NCI-H1417 (cell line): ENCODE results near the gene UPF1.
A peak's percentile ranks its signal among the peaks of the same experiment; 100 is the strongest.

Source experiments
- DNase-seq, 3 experiments: peaks; one replicate each; lab custom pipeline; 2025; lab: John Stamatoyannopoulos, UW

UPF1 gene

GRCh38 chr19:18875726-18876125 is 44.0 kb downstream of the UPF1 start:
- no peak for DNase-seq

GRCh38 chr19:18876865-18877264 is 45.1 kb downstream of the UPF1 start:
- DNase-seq = no peak

GRCh38 chr19:18878058-18878797 is 46.5 kb downstream of the UPF1 start:
- no peak for DNase-seq

- DNase-seq = no peak
Observed at GRCh38 chr19:18878858-18879578, 47.3 kb downstream of the UPF1 start.

- peak in 2 of 3 experiments; percentile 18 to 31 for DNase-seq
Observed at GRCh38 chr19:18879579-18880373, 48.0 kb downstream of the UPF1 start.

- no peak for DNase-seq
Observed at GRCh38 chr19:18881491-18881890, 49.7 kb downstream of the UPF1 start.

GRCh38 chr19:18883526-18884304 is 52.0 kb downstream of the UPF1 start:
- DNase-seq = no peak

- DNase-seq = no peak
Observed at GRCh38 chr19:18886972-18887371, 55.2 kb downstream of the UPF1 start.

- no peak for DNase-seq
Observed at GRCh38 chr19:18889949-18890745, 58.4 kb downstream of the UPF1 start.

- DNase-seq = no peak
Observed at GRCh38 chr19:18893587-18894253, 62.0 kb downstream of the UPF1 start.

GRCh38 chr19:18894254-18895037 is 62.7 kb downstream of the UPF1 start:
- peak in 2 of 3 experiments; percentile 73 to 89 for DNase-seq

GRCh38 chr19:18895038-18895823 is 63.5 kb downstream of the UPF1 start:
- DNase-seq = peak in 2 of 3 experiments; percentile 67 to 72

- DNase-seq = peak in 2 of 3 experiments; percentile 55 to 67
Observed at GRCh38 chr19:18895824-18896341, 64.1 kb downstream of the UPF1 start, which contains the start of gene CERS1. TSS of gene CERS1 (minus strand) at chr19:18896158. CDS start at chr19:18896072, 86 bp downstream.

GRCh38 chr19:18896421-18896841 is 64.7 kb downstream of the UPF1 start:
- peak in 2 of 3 experiments; percentile 13 to 34 for DNase-seq

GRCh38 chr19:18897094-18898029 is 65.6 kb downstream of the UPF1 start:
- no peak for DNase-seq

GRCh38 chr19:18898081-18898606 is 66.4 kb downstream of the UPF1 start:
- DNase-seq = no peak
